Ovary (tissue), 9 donors: ENCODE results near the gene WNT7B. TPM values are rescaled to one million over a fixed set of nuclear protein-coding genes. Genes with fewer than 3 reads are reported as not detected.

ENCODE experiments used
- DNase-seq, 5 donors: peaks; one replicate each; pipeline ENCODE4 v3.0.0-alpha.2; 2019 to 2020
- H3K27ac ChIP-seq, 2 donors: fragments of 200-600 bp; one replicate each; pipeline versions ENCODE4 v1.5.1 to v1.8.0; 2019 to 2022
- H3K27me3 ChIP-seq: fragments of 200-600 bp; one replicate; pipeline ENCODE4 v1.8.0; 2022
- H3K36me3 ChIP-seq: fragments of 200-600 bp; sonication (generic); one replicate; pipeline ENCODE4 v1.5.1; 2019
- H3K4me1 ChIP-seq: one replicate; pipeline ENCODE4 v1.8.1; 2013; ENCODE audit warnings: mild to moderate bottlenecking, moderate library complexity; ENCODE audit not compliant: insufficient read depth
- H3K4me3 ChIP-seq: fragments of 200-600 bp; sonication (generic); one replicate; pipeline ENCODE4 v1.5.1; 2017
- H3K9me3 ChIP-seq, 2 donors: fragments of 200-600 bp in 1 of 2; sonication (generic) in 1 of 2; one replicate each; pipeline versions ENCODE4 v1.5.1 to v1.8.1; 2013 to 2019; ENCODE audit warnings: mild to moderate bottlenecking in 1 of 2, moderate library complexity in 1 of 2
- EP300 ChIP-seq: sonication (generic); formaldehyde crosslinking; IDR thresholded peaks from one replicate; pipeline ENCODE4 v1.6.1; 2017; ENCODE audit warnings: antibody characterized with exemption
- POLR2A ChIP-seq: fragments of 450-650 bp; IDR thresholded peaks from one replicate; pipeline ENCODE4 v1.6.1; 2017; ENCODE audit warnings: antibody characterized with exemption, mild to moderate bottlenecking, moderate library complexity
- WGBS, 3 donors: extraction: QIAGEN DNeasy Blood & Tissue Kit in 1 of 3; methylation state at CpG; one replicate each; pipeline versions ENCODE4 v1.1.5 to v1.1.7; 2013 to 2017; 5-methylcytosine and 5-hydroxymethylcytosine counted together
- intact Hi-C, 4 donors: fragments of 100-400 bp; cut with DNase I; formaldehyde crosslinking; loops; one replicate each; pipeline versions ENCODE4 v1.11.0 to v1.15.1; 2022 to 2023
- polyA plus RNA-seq, 2 donors: library from polyadenylated mRNA; stranded (reverse); fragments of 200-250 nt in 1 of 2; fragments of 350-450 nt in 1 of 2; fragmentation: Illumina TruSeq in 1 of 2; extraction: RNeasy Lipid Tissue Mini Kit (QIAGEN cat#74804) in 1 of 2; gene quantifications; one replicate each; pipeline ENCODE4 v1.2.3, GENCODE V29; 2013 to 2014
- total RNA-seq, 7 donors: library from RNA; depleted of rRNA in 2 of 7; stranded (reverse); fragments of >200 nt in 2 of 7; fragmentation: NEBNext Ultra II Directional in 3 of 7; extraction: Animal tissue kit (Norgen Biotek cat#: 25700) in 3 of 7; gene quantifications; one replicate each; pipeline versions ENCODE4 v1.1.0 to v1.2.4, GENCODE V29; 2016 to 2023
- TF ChIP-seq, protein P1 (sequence below), 3 donors: fragments of 450-650 bp in 2 of 3; fragments of 200-600 bp in 1 of 3; IDR thresholded peaks; one replicate each; pipeline versions ENCODE4 v1.5.1 to v1.8.0; 2016 to 2022; ENCODE audit warnings: antibody characterized with exemption in 3 of 3, mild to moderate bottlenecking in 1 of 3
- donor health status: DM: no; HTN: no; CAD: no; lungs with moderate emphysema.
- donor health status: DM: no; HTN: no; CAD: no.
- donor health status: Bipolar disorder and iron deficiency.
- donor health status: DM: yes; HTN: yes; CAD: no.
- donor health status: DM: no; HTN: no; CAD: no.
- donor health status: DM: yes; HTN: yes; CAD: no.

The WNT7B gene
- total and polyA plus RNA-seq, 9 donors, result 0.22 to 2.5 (median 0.59) TPM; not detected in 5

DNA sequence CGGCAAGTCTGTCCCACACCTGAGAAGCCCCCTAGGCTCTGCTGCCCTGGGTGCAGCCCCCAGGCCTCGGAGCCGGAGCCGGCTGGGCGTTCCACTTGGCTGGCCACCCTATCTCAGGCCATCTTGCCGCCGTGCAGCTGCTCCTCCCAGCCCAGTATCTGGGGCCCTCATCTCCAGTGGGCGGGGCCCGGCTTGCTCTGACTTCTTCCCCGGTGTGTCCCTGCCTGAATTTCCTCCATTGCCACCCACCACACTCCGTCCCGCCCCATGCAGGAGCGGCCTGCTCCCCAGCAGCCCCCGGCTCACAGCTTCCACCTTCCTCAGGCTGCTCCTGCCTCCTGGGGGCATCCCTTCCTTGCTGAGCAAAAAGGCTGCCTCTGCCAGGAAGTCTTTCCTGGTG, 46.6 kb downstream of the WNT7B start:
- no peak for DNase-seq
- intact Hi-C loops, result no loop called here
- TF ChIP-seq EP300 (no peak), POLR2A (no peak)
- TF ChIP-seq, protein P1, sequence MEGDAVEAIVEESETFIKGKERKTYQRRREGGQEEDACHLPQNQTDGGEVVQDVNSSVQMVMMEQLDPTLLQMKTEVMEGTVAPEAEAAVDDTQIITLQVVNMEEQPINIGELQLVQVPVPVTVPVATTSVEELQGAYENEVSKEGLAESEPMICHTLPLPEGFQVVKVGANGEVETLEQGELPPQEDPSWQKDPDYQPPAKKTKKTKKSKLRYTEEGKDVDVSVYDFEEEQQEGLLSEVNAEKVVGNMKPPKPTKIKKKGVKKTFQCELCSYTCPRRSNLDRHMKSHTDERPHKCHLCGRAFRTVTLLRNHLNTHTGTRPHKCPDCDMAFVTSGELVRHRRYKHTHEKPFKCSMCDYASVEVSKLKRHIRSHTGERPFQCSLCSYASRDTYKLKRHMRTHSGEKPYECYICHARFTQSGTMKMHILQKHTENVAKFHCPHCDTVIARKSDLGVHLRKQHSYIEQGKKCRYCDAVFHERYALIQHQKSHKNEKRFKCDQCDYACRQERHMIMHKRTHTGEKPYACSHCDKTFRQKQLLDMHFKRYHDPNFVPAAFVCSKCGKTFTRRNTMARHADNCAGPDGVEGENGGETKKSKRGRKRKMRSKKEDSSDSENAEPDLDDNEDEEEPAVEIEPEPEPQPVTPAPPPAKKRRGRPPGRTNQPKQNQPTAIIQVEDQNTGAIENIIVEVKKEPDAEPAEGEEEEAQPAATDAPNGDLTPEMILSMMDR (IDR thresholded peaks at IDR 0.05), result no peak
- Histone ChIP-seq H3K27ac (no peak overlapping the region), H3K4me1 (no peaks in the 10 kb centered on the region), H3K4me3 (no peak overlapping the region), H3K27me3 (no peaks in the 10 kb centered on the region), H3K9me3 (no peaks in the 10 kb centered on the region), H3K36me3 (no peaks in the 10 kb centered on the region)
- WGBS, 3 donors, result 51 to 54% (median 53%) methylated on average over 14 of the region's 14 CpGs

DNA sequence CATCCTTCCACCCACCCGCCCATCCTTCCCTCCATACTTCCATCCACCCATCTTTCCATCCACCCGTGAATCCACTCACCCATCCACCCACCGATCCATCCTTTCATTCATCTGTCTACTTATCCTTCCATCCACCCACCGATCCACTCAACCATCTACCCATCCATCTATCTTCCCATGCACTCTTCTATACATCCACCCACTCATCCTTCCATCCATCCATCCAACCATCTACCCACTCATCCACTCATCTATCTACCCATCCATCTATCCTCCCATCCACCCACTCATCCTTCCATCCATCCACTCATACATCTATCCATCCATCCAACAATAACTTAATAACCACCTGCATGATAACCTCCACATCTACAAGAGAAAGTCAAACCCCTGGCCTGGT, 47.3 kb downstream of the WNT7B start:
- intact Hi-C loops, result no loop called here

DNA sequence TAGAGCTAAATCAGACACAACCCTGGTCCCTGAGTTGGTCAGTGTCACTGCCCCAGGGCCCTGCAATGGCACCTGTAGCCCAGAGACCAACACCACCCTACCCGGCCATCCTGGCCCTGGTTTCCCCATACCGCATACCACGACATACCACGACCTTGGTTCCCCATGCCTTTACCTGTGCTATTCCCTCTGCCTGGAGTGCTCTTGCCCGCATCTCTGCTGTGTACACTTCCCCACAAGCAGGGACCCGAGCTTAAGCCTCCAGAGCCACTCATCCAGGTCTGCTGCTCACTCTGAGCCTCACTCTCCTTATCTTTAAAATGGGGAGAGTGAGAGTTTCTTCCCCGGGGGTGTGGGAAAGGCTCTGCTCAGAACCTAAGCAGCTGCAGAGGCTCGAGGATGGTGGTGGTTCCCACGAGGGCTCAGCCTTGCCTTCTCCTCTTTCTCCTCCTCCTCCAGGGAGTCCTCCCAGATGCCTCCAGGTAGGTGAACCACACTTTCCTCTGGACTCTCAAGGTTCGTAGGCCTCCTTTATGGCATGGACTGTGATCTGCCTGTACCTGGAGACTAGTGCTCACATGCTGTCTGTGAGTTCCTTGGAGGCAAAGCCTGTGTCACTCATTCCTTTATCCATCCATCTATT, 48.1 kb downstream of the WNT7B start:
- Histone ChIP-seq H3K27ac (no peak overlapping the region), H3K9me3 (no peaks in the 10 kb centered on the region), H3K4me1 (no peaks in the 10 kb centered on the region), H3K27me3 (no peaks in the 10 kb centered on the region), H3K36me3 (no peaks in the 10 kb centered on the region), H3K4me3 (no peak overlapping the region)
- 73 to 79% (median 77%) methylated on average over 10 of the region's 10 CpGs for WGBS, 3 donors
- TF ChIP-seq, protein P1 (IDR thresholded peaks at IDR 0.05), result no peak
- no peak for TF ChIP-seq EP300
- TF ChIP-seq POLR2A, result no peak
- no peak for DNase-seq
- intact Hi-C loops, result no loop called here

More for the DNA sequence above, 47.3 kb downstream of the WNT7B start:
- no peak overlapping the region for H3K4me3 ChIP-seq
- H3K9me3 ChIP-seq, result no peaks in the 10 kb centered on the region
- TF ChIP-seq, protein P1 (IDR thresholded peaks at IDR 0.05), result no peak
- TF ChIP-seq EP300, result no peak
- TF ChIP-seq POLR2A, result no peak
- no peaks in the 10 kb centered on the region for H3K27me3 ChIP-seq
- WGBS, 3 donors, result 87 to 96% (median 89%) methylated on average over 4 of the region's 4 CpGs
- H3K36me3 ChIP-seq, result no peaks in the 10 kb centered on the region
- H3K27ac ChIP-seq, result no peak overlapping the region
- DNase-seq, result no peak
- no peaks in the 10 kb centered on the region for H3K4me1 ChIP-seq

DNA sequence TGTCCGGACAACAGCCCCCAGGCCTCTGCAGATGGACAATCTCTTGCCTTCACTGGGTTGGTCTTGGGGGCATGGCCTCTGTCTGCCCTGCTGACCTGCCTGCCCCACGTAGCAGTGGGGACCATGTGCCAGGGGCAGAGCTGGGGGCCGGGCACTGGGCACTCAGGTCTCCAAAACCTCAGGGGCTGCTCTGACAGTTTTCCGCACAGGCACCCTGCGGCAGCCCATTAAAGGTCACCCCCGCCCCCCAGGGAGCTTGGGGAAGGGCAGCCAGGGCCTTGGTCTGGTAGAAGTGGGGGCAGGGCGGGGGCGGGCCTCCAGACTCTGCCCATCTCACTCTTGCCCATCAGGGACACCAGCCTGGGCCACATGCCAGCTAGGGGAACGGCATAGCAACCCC, 49.9 kb downstream of the WNT7B start:
- Histone ChIP-seq H3K4me1 (no peaks in the 10 kb centered on the region), H3K36me3 (no peaks in the 10 kb centered on the region), H3K27ac (no peak overlapping the region), H3K9me3 (no peaks in the 10 kb centered on the region), H3K4me3 (no peak overlapping the region), H3K27me3 (no peaks in the 10 kb centered on the region)
- DNase-seq, result no peak
- intact Hi-C loops, result no loop called here
- TF ChIP-seq POLR2A, result no peak
- TF ChIP-seq, protein P1 (IDR thresholded peaks at IDR 0.05), result no peak
- TF ChIP-seq EP300, result no peak
- WGBS, 3 donors, result 87 to 93% (median 92%) methylated on average over 3 to 9 of the region's 9 CpGs
